ENCODE results near the gene SEC31B.

Gene SEC31B

GRCh38 chr10:100519311-100520051 lies at the start of gene SEC31B:
Gene SEC31B, minus strand, starts transcription at chr10:100519861. Its CDS starts 2,909 bp downstream, at chr10:100516952.
- in situ Hi-C loops (cut with MboI; ENCODE audit: low sequenced_read_pairs), result no loop called here

- in situ Hi-C loops (cut with MboI; ENCODE audit: low sequenced_read_pairs), result no loop called here
Observed at GRCh38 chr10:100568912-100569311, 49.3 kb upstream of the SEC31B start.

GRCh38 chr10:100567826-100568225 lies 48.2 kb upstream of the SEC31B start:
- in situ Hi-C loops (cut with MboI; ENCODE audit: low sequenced_read_pairs), result no loop called here

GRCh38 chr10:100567249-100567648 lies 47.6 kb upstream of the SEC31B start:
- in situ Hi-C loops (cut with MboI; ENCODE audit: low sequenced_read_pairs), result no loop called here

- in situ Hi-C loops (cut with MboI; ENCODE audit: low sequenced_read_pairs), result no loop called here
Observed at GRCh38 chr10:100566561-100566960, 46.9 kb upstream of the SEC31B start.

- in situ Hi-C loops (cut with MboI; ENCODE audit: low sequenced_read_pairs), result no loop called here
Observed at GRCh38 chr10:100565206-100565985, 45.7 kb upstream of the SEC31B start.

GRCh38 chr10:100562008-100562672 lies 42.5 kb upstream of the SEC31B start:
- in situ Hi-C loops (cut with MboI; ENCODE audit: low sequenced_read_pairs), result no loop called here

- in situ Hi-C loops (cut with MboI; ENCODE audit: low sequenced_read_pairs), result no loop called here
Observed at GRCh38 chr10:100561005-100561404, 41.3 kb upstream of the SEC31B start.

- in situ Hi-C loops (cut with MboI; ENCODE audit: low sequenced_read_pairs), result no loop called here
Observed at GRCh38 chr10:100560248-100560647, 40.6 kb upstream of the SEC31B start.

- in situ Hi-C loops (cut with MboI; ENCODE audit: low sequenced_read_pairs), result no loop called here
Observed at GRCh38 chr10:100554902-100555301, 35.2 kb upstream of the SEC31B start.

- in situ Hi-C loops (cut with MboI; ENCODE audit: low sequenced_read_pairs), result no loop called here
Observed at GRCh38 chr10:100553929-100554328, 34.3 kb upstream of the SEC31B start.

GRCh38 chr10:100551738-100552137 lies 32.1 kb upstream of the SEC31B start:
- in situ Hi-C loops (cut with MboI; ENCODE audit: low sequenced_read_pairs), result no loop called here

- in situ Hi-C loops (cut with MboI; ENCODE audit: low sequenced_read_pairs), result no loop called here
Observed at GRCh38 chr10:100551196-100551595, 31.5 kb upstream of the SEC31B start.

- in situ Hi-C loops (cut with MboI; ENCODE audit: low sequenced_read_pairs), result no loop called here
Observed at GRCh38 chr10:100544950-100545349, 25.3 kb upstream of the SEC31B start.

- in situ Hi-C loops (cut with MboI; ENCODE audit: low sequenced_read_pairs), result no loop called here
Observed at GRCh38 chr10:100537475-100537874, 17.8 kb upstream of the SEC31B start.

GRCh38 chr10:100535715-100536353 lies 16.2 kb upstream of the SEC31B start, which contains the start of gene HIF1AN:
Gene HIF1AN, plus strand, starts transcription at chr10:100535943. Its CDS starts 16 bp downstream, at chr10:100535959.
- in situ Hi-C loops (cut with MboI; ENCODE audit: low sequenced_read_pairs), result no loop called here

- in situ Hi-C loops (cut with MboI; ENCODE audit: low sequenced_read_pairs), result no loop called here
Observed at GRCh38 chr10:100535338-100535714, 15.7 kb upstream of the SEC31B start.

GRCh38 chr10:100534726-100535125 lies 15.1 kb upstream of the SEC31B start:
- in situ Hi-C loops (cut with MboI; ENCODE audit: low sequenced_read_pairs), result no loop called here

GRCh38 chr10:100531761-100532160 lies 12.1 kb upstream of the SEC31B start:
- in situ Hi-C loops (cut with MboI; ENCODE audit: low sequenced_read_pairs), result no loop called here

GRCh38 chr10:100529475-100530298 lies 10.0 kb upstream of the SEC31B start, which contains the start of gene NDUFB8:
Gene NDUFB8, minus strand, starts transcription at chr10:100529871. Its CDS starts 20 bp downstream, at chr10:100529851.
- in situ Hi-C loops (cut with MboI; ENCODE audit: low sequenced_read_pairs), result no loop called here

Measured in hTERT RPE-1 (cell line).